ENCODE results near the gene HIGD1A. TPM values are rescaled to one million over a fixed set of nuclear protein-coding genes. Genes with fewer than 3 reads are reported as not detected.

The HIGD1A gene
- total and polyA plus RNA-seq, 5 donors from 2014 or later = 23.9 to 110 (median 88.0) TPM

GRCh38 chr3:42762046-42762724 is 42.1 kb downstream of the HIGD1A start:
- no peak for ATAC-seq (ENCODE audit: low read depth in 2 of 2)
- Histone ChIP-seq H3K27ac (ENCODE audit: insufficient read depth, low read length, poor library complexity, severe bottlenecking) (no peak overlapping the region), H3K27me3 (ENCODE audit: control insufficient read depth, insufficient read depth, low read length) (peaks cover 5% of the 10 kb centered on the region), H3K36me3 (ENCODE audit: control insufficient read depth, insufficient read depth, low read length) (no peaks in the 10 kb centered on the region), H3K9me3 (ENCODE audit: control insufficient read depth in 2 of 2, low read length in 2 of 2) (no peaks in the 10 kb centered on the region), H3K4me3 (ENCODE audit: low read depth, low read length) (no peak overlapping the region), H3K4me1 (ENCODE audit: control insufficient read depth, insufficient read depth, low read length, poor library complexity, severe bottlenecking) (no peaks in the 10 kb centered on the region)
- Mint-ChIP-seq H3K27ac (no peak overlapping the region), H3K27me3 (peaks cover 14% of the 10 kb centered on the region), H3K4me3 (no peak overlapping the region), H3K4me1 (peaks cover 0 to 2% (median 0%) of the 10 kb centered on the region in 4 donors), H3K36me3 (no peaks in the 10 kb centered on the region), H3K9me3 (no peaks in the 10 kb centered on the region)
- no peak for DNase-seq

GRCh38 chr3:42758126-42758525 is 46.2 kb downstream of the HIGD1A start:
- H3K4me3 Mint-ChIP-seq = no peak overlapping the region
- no peaks in the 10 kb centered on the region for H3K9me3 Mint-ChIP-seq
- Histone ChIP-seq H3K27ac (ENCODE audit: insufficient read depth, low read length, poor library complexity, severe bottlenecking) (no peak overlapping the region), H3K36me3 (ENCODE audit: control insufficient read depth, insufficient read depth, low read length) (no peaks in the 10 kb centered on the region), H3K9me3 (ENCODE audit: control insufficient read depth in 2 of 2, low read length in 2 of 2) (no peaks in the 10 kb centered on the region), H3K27me3 (ENCODE audit: control insufficient read depth, insufficient read depth, low read length) (peaks cover 5% of the 10 kb centered on the region), H3K4me1 (ENCODE audit: control insufficient read depth, insufficient read depth, low read length, poor library complexity, severe bottlenecking) (no peaks in the 10 kb centered on the region), H3K4me3 (ENCODE audit: low read depth, low read length) (no peak overlapping the region)
- no peaks in the 10 kb centered on the region for H3K36me3 Mint-ChIP-seq
- DNase-seq = no peak
- peaks cover 0 to 5% (median 3%) of the 10 kb centered on the region in 4 donors for H3K4me1 Mint-ChIP-seq
- peaks cover 19% of the 10 kb centered on the region for H3K27me3 Mint-ChIP-seq
- ATAC-seq (ENCODE audit: low read depth in 2 of 2) = no peak
- no peak overlapping the region for H3K27ac Mint-ChIP-seq

GRCh38 chr3:42756681-42757213 is 47.5 kb downstream of the HIGD1A start:
- Histone ChIP-seq H3K4me1 (ENCODE audit: control insufficient read depth, insufficient read depth, low read length, poor library complexity, severe bottlenecking) (no peaks in the 10 kb centered on the region), H3K36me3 (ENCODE audit: control insufficient read depth, insufficient read depth, low read length) (no peaks in the 10 kb centered on the region), H3K9me3 (ENCODE audit: control insufficient read depth in 2 of 2, low read length in 2 of 2) (no peaks in the 10 kb centered on the region), H3K27ac (ENCODE audit: insufficient read depth, low read length, poor library complexity, severe bottlenecking) (no peak overlapping the region), H3K4me3 (ENCODE audit: low read depth, low read length) (no peak overlapping the region), H3K27me3 (ENCODE audit: control insufficient read depth, insufficient read depth, low read length) (peaks cover 5% of the 10 kb centered on the region)
- Mint-ChIP-seq H3K4me3 (no peak overlapping the region), H3K4me1 (peaks cover 0 to 7% (median 3%) of the 10 kb centered on the region in 4 donors), H3K27me3 (peaks cover 19% of the 10 kb centered on the region), H3K36me3 (no peaks in the 10 kb centered on the region), H3K9me3 (no peaks in the 10 kb centered on the region), H3K27ac (no peak overlapping the region)
- ATAC-seq (ENCODE audit: low read depth in 2 of 2) (no peak), DNase-seq (no peak)

DNA sequence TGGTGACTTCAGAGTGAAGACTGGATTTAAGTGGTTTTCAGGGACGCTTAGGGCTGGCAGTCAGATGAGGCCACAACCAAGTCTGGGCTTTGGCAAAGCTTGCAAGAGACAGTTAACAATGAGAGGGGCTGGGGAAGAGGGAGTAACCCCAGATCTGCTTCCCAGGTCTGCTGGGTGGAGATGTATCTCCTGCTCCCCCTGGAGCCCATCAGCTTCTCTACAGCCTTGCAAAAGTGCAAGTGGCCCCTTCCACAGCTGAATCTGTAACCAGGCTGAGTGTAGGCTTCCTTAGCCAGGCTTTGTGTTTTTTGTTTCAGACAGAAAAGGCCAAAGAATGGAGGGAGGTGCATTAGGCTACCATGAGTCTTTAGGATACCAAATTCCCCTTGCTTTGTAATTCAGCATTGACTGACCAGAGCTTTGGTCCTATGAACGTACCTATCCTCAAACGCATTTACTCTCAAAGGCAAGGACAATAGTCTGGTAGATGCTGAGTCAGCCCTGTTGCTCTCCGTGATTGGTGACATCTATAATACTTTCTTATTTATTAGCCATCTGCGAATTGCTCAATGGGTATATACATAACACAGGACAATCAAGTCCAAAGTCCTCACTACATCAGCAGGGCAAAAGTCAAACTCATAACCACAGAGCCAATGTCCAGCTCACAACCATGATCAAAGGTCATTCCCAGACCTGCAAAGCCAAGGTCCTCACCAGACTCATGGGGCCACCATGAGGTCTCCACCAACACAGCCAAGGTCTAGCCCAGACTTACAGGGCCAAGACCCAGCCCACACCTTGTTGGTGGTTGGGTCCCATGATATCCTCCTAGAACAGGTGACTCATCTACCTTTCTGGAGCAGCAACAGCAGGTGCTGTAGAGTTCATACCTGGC is 48.4 kb downstream of the HIGD1A start:
- H3K36me3 Mint-ChIP-seq = no peaks in the 10 kb centered on the region
- Histone ChIP-seq H3K36me3 (ENCODE audit: control insufficient read depth, insufficient read depth, low read length) (no peaks in the 10 kb centered on the region), H3K9me3 (ENCODE audit: control insufficient read depth in 2 of 2, low read length in 2 of 2) (no peaks in the 10 kb centered on the region), H3K27me3 (ENCODE audit: control insufficient read depth, insufficient read depth, low read length) (no peaks in the 10 kb centered on the region), H3K4me1 (ENCODE audit: control insufficient read depth, insufficient read depth, low read length, poor library complexity, severe bottlenecking) (no peaks in the 10 kb centered on the region), H3K4me3 (ENCODE audit: low read depth, low read length) (no peak overlapping the region), H3K27ac (ENCODE audit: insufficient read depth, low read length, poor library complexity, severe bottlenecking) (no peak overlapping the region)
- H3K4me3 Mint-ChIP-seq = no peak overlapping the region
- DNase-seq (peak in 1 of 3 donors; percentile 60), ATAC-seq (ENCODE audit: low read depth in 2 of 2) (peak in 1 of 2 donors; percentile 37)
- H3K27ac Mint-ChIP-seq = no peak overlapping the region
- peaks cover 19% of the 10 kb centered on the region for H3K27me3 Mint-ChIP-seq
- H3K4me1 Mint-ChIP-seq = peaks cover 0 to 7% (median 3%) of the 10 kb centered on the region in 4 donors
- no peaks in the 10 kb centered on the region for H3K9me3 Mint-ChIP-seq

GRCh38 chr3:42753757-42754156 is 50.5 kb downstream of the HIGD1A start:
- no peaks in the 10 kb centered on the region for H3K27me3 ChIP-seq (ENCODE audit: control insufficient read depth, insufficient read depth, low read length)
- H3K4me1 ChIP-seq (ENCODE audit: control insufficient read depth, insufficient read depth, low read length, poor library complexity, severe bottlenecking) = no peaks in the 10 kb centered on the region
- Mint-ChIP-seq H3K27ac (peak overlapping the region in 1 of 3 donors; percentile 33), H3K4me3 (no peak overlapping the region), H3K36me3 (no peaks in the 10 kb centered on the region), H3K27me3 (peaks cover 12% of the 10 kb centered on the region), H3K9me3 (no peaks in the 10 kb centered on the region), H3K4me1 (peaks cover 0 to 20% (median 8%) of the 10 kb centered on the region in 4 donors)
- H3K9me3 ChIP-seq (ENCODE audit: control insufficient read depth in 2 of 2, low read length in 2 of 2) = no peaks in the 10 kb centered on the region
- no peak for DNase-seq
- no peak overlapping the region for H3K4me3 ChIP-seq (ENCODE audit: low read depth, low read length)
- no peaks in the 10 kb centered on the region for H3K36me3 ChIP-seq (ENCODE audit: control insufficient read depth, insufficient read depth, low read length)
- ATAC-seq (ENCODE audit: low read depth in 2 of 2) = no peak
- H3K27ac ChIP-seq (ENCODE audit: insufficient read depth, low read length, poor library complexity, severe bottlenecking) = no peak overlapping the region

DNA sequence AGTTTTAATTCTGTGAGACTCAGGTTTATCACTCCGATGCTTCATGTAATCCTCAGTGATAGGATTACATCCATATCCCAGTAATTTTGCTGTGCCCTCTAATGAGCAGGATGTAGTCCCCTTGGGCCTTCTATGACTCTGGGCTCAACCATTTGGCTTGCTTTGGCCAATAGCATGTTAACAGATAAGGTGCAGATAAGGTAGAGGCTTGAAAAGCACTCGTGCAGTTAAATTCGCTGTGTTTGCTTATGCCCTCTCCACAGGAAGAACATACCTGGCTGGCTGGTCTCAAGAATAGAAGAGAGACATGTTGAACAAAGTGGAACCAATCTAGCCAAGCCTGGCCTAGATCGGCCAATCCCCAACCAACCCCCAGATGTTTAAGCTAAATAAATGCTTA is 51.3 kb downstream of the HIGD1A start:
- H3K27ac ChIP-seq (ENCODE audit: insufficient read depth, low read length, poor library complexity, severe bottlenecking) = no peak overlapping the region
- H3K4me3 ChIP-seq (ENCODE audit: low read depth, low read length) = no peak overlapping the region
- H3K4me1 ChIP-seq (ENCODE audit: control insufficient read depth, insufficient read depth, low read length, poor library complexity, severe bottlenecking) = peaks cover 6% of the 10 kb centered on the region
- no peak for DNase-seq
- Mint-ChIP-seq H3K27ac (no peak overlapping the region), H3K9me3 (no peaks in the 10 kb centered on the region), H3K4me3 (no peak overlapping the region), H3K27me3 (peaks cover 6% of the 10 kb centered on the region), H3K36me3 (no peaks in the 10 kb centered on the region), H3K4me1 (peaks cover 5 to 28% (median 14%) of the 10 kb centered on the region in 4 donors)
- no peaks in the 10 kb centered on the region for H3K9me3 ChIP-seq (ENCODE audit: control insufficient read depth in 2 of 2, low read length in 2 of 2)
- no peak for ATAC-seq (ENCODE audit: low read depth in 2 of 2)
- no peaks in the 10 kb centered on the region for H3K36me3 ChIP-seq (ENCODE audit: control insufficient read depth, insufficient read depth, low read length)
- no peaks in the 10 kb centered on the region for H3K27me3 ChIP-seq (ENCODE audit: control insufficient read depth, insufficient read depth, low read length)

GRCh38 chr3:42752441-42752840 is 51.8 kb downstream of the HIGD1A start:
- Histone ChIP-seq H3K36me3 (ENCODE audit: control insufficient read depth, insufficient read depth, low read length) (no peaks in the 10 kb centered on the region), H3K4me1 (ENCODE audit: control insufficient read depth, insufficient read depth, low read length, poor library complexity, severe bottlenecking) (peaks cover 11% of the 10 kb centered on the region), H3K9me3 (ENCODE audit: control insufficient read depth in 2 of 2, low read length in 2 of 2) (no peaks in the 10 kb centered on the region), H3K27ac (ENCODE audit: insufficient read depth, low read length, poor library complexity, severe bottlenecking) (no peak overlapping the region), H3K27me3 (ENCODE audit: control insufficient read depth, insufficient read depth, low read length) (no peaks in the 10 kb centered on the region), H3K4me3 (ENCODE audit: low read depth, low read length) (no peak overlapping the region)
- Mint-ChIP-seq H3K36me3 (no peaks in the 10 kb centered on the region), H3K4me3 (no peak overlapping the region), H3K27me3 (peaks cover 6% of the 10 kb centered on the region), H3K9me3 (no peaks in the 10 kb centered on the region), H3K4me1 (peaks cover 10 to 33% (median 19%) of the 10 kb centered on the region in 4 donors), H3K27ac (no peak overlapping the region)
- ATAC-seq (ENCODE audit: low read depth in 2 of 2) = no peak
- no peak for DNase-seq

All from CD4-positive, CD25-positive, alpha-beta regulatory T cell (primary cell).